H9 (cell line): ENCODE data around the gene NUP62CL. TPM values are rescaled to one million over a fixed set of nuclear protein-coding genes. Genes with fewer than 3 reads are reported as not detected.

Experiments
- DNase-seq: peaks from one replicate; pipeline ENCODE4 v3.0.0-alpha.2; 2017
- H2AFZ ChIP-seq: one replicate; pipeline ENCODE4 v1.6.1; 2013; ENCODE audit warnings: mild to moderate bottlenecking, low read length, control low read depth, moderate library complexity
- H2AK5ac ChIP-seq: 2 replicates; pipeline ENCODE4 v1.6.1; 2013; ENCODE audit warnings: low read length, control low read depth, mixed read lengths; ENCODE audit not compliant: insufficient read length
- H2BK120ac ChIP-seq: one replicate; pipeline ENCODE4 v1.6.1; 2013; ENCODE audit warnings: low read depth, mild to moderate bottlenecking, low read length, control low read depth, inconsistent platforms; ENCODE audit not compliant: poor library complexity, severe bottlenecking
- H2BK12ac ChIP-seq: 2 replicates; pipeline ENCODE4 v1.6.1; 2013; ENCODE audit warnings: low read length, control low read depth, mixed read lengths, low read depth; ENCODE audit not compliant: insufficient read length
- H2BK15ac ChIP-seq: 2 replicates; pipeline ENCODE4 v1.6.1; 2013; ENCODE audit warnings: low read depth, low read length, control low read depth
- H2BK20ac ChIP-seq: one replicate; pipeline ENCODE4 v1.6.1; 2013; ENCODE audit warnings: low read depth, mild to moderate bottlenecking, low read length, control low read depth, inconsistent platforms; ENCODE audit not compliant: poor library complexity, severe bottlenecking
- H2BK5ac ChIP-seq: 2 replicates; pipeline ENCODE4 v1.6.1; 2013; ENCODE audit warnings: low read length, control low read depth, mixed read lengths; ENCODE audit not compliant: insufficient read length
- H3K14ac ChIP-seq: 2 replicates; pipeline ENCODE4 v1.6.1; 2013; ENCODE audit warnings: low read length, control low read depth; ENCODE audit not compliant: insufficient read depth
- H3K18ac ChIP-seq: 2 replicates; pipeline ENCODE4 v1.6.1; 2013; ENCODE audit warnings: low read depth, mild to moderate bottlenecking, mixed read lengths, low read length, control low read depth; ENCODE audit not compliant: insufficient read length
- H3K23ac ChIP-seq: 2 replicates; pipeline ENCODE4 v1.6.1; 2013; ENCODE audit warnings: low read length, control low read depth, mixed read lengths, low read depth; ENCODE audit not compliant: insufficient read length
- H3K23me2 ChIP-seq: 2 replicates; pipeline ENCODE4 v1.6.1; 2013; ENCODE audit warnings: low read depth, mild to moderate bottlenecking, mixed read lengths, low read length, control low read depth; ENCODE audit not compliant: insufficient read length, poor library complexity, severe bottlenecking
- H3K27ac ChIP-seq: 2 replicates; pipeline ENCODE4 v1.5.1; 2013; ENCODE audit warnings: low read length, control low read depth, mixed read lengths, low read depth; ENCODE audit not compliant: insufficient read length
- H3K27me3 ChIP-seq: 2 replicates; pipeline ENCODE4 v1.6.1; 2013; ENCODE audit warnings: low read length, control low read depth, inconsistent platforms; ENCODE audit not compliant: insufficient read depth
- H3K4ac ChIP-seq: 2 replicates; pipeline ENCODE4 v1.6.1; 2013; ENCODE audit warnings: low read depth, mild to moderate bottlenecking, control low read depth, inconsistent platforms, low read length, moderate library complexity
- H3K4me1 ChIP-seq: 2 replicates; pipeline ENCODE4 v1.6.1; 2013; ENCODE audit warnings: low read length, control low read depth, inconsistent platforms; ENCODE audit not compliant: insufficient read depth
- H3K4me2 ChIP-seq: 2 replicates; pipeline ENCODE4 v1.6.1; 2013; ENCODE audit warnings: low read length, control low read depth, mixed read lengths; ENCODE audit not compliant: insufficient read length, insufficient read depth
- H3K56ac ChIP-seq: 2 replicates; pipeline ENCODE4 v1.6.1; 2013; ENCODE audit warnings: low read depth, mild to moderate bottlenecking, mixed read lengths, low read length, control low read depth; ENCODE audit not compliant: insufficient read length
- H3K79me1 ChIP-seq: 2 replicates; pipeline ENCODE4 v1.6.1; 2013; ENCODE audit warnings: low read depth, mild to moderate bottlenecking, moderate library complexity, low read length, control low read depth, inconsistent platforms; ENCODE audit not compliant: insufficient read depth, poor library complexity, severe bottlenecking
- H3K79me2 ChIP-seq: 2 replicates; pipeline ENCODE4 v1.6.1; 2013; ENCODE audit warnings: low read length, control low read depth, inconsistent platforms; ENCODE audit not compliant: insufficient read depth
- H3K9ac ChIP-seq: 2 replicates; pipeline ENCODE4 v1.6.1; 2013; ENCODE audit warnings: low read length, control low read depth, mixed read lengths; ENCODE audit not compliant: insufficient read length; ENCODE audit errors: extremely low read depth
- H3K9me3 ChIP-seq: one replicate; pipeline ENCODE4 v1.6.1; 2013; ENCODE audit warnings: low read depth, low read length, inconsistent platforms; ENCODE audit not compliant: control insufficient read depth
- H3T11ph ChIP-seq: one replicate; pipeline ENCODE4 v1.6.1; 2013; ENCODE audit warnings: mild to moderate bottlenecking, low read length, control low read depth, inconsistent platforms
- H4K20me1 ChIP-seq: one replicate; pipeline ENCODE4 v1.6.1; 2013; ENCODE audit not compliant: control insufficient read depth, insufficient read length, insufficient read depth
- H4K5ac ChIP-seq: 2 replicates; pipeline ENCODE4 v1.6.1; 2013; ENCODE audit warnings: low read depth, mild to moderate bottlenecking, mixed read lengths, low read length, control low read depth; ENCODE audit not compliant: insufficient read length
- H4K8ac ChIP-seq: replicated peaks from 2 replicates; pipeline ENCODE4 v1.6.1; 2013; ENCODE audit warnings: low read length, control low read depth, mixed read lengths, low read depth; ENCODE audit not compliant: insufficient read length
- H4K91ac ChIP-seq: 2 replicates; pipeline ENCODE4 v1.6.1; 2013; ENCODE audit warnings: low read depth, mild to moderate bottlenecking, moderate library complexity, mixed read lengths, low read length, control low read depth; ENCODE audit not compliant: insufficient read length
- H3K27ac Mint-ChIP-seq, 3 experiments: 2 replicates in 2 of 3; 3 replicates in 1 of 3; pipeline ENCODE4 v1.8.0; 2020 to 2021; ENCODE audit warnings: mixed read lengths in 3 of 3, mild to moderate bottlenecking in 1 of 3, moderate library complexity in 1 of 3
- H3K27me3 Mint-ChIP-seq: 2 replicates; pipeline ENCODE4 v1.8.0; 2021; ENCODE audit warnings: low read depth, mild to moderate bottlenecking, moderate library complexity, mixed read lengths
- H3K36me3 Mint-ChIP-seq, 3 experiments: 2 replicates in 2 of 3; 3 replicates in 1 of 3; pipeline ENCODE4 v1.8.0; 2020 to 2021; ENCODE audit warnings: low read depth in 3 of 3, mixed read lengths in 3 of 3; ENCODE audit not compliant: insufficient read depth in 1 of 3
- H3K4me1 Mint-ChIP-seq, 2 experiments: 2 replicates each; pipeline ENCODE4 v1.8.0; 2020; ENCODE audit warnings: mixed read lengths in 2 of 2
- H3K4me3 Mint-ChIP-seq, 2 experiments: 2 replicates in 1 of 2; 3 replicates in 1 of 2; pipeline ENCODE4 v1.8.0; 2020 to 2021; ENCODE audit warnings: mild to moderate bottlenecking in 2 of 2, mixed read lengths in 2 of 2, moderate library complexity in 1 of 2
- H3K9me3 Mint-ChIP-seq, 2 experiments: 2 replicates in 1 of 2; 3 replicates in 1 of 2; pipeline ENCODE4 v1.8.0; 2020; ENCODE audit warnings: mild to moderate bottlenecking in 2 of 2, mixed read lengths in 2 of 2, moderate library complexity in 1 of 2
- whole genome bisulfite sequencing: extraction: QIAGEN DNeasy Blood & Tissue Kit; methylation state at CpG from one replicate; pipeline ENCODE4 v1.1.7; 2013; ENCODE audit warnings: missing lambda C conversion rate, low lambda C conversion rate, mixed read lengths; ENCODE audit not compliant: insufficient read length; ENCODE audit errors: extremely low coverage; 5-methylcytosine and 5-hydroxymethylcytosine counted together
- total RNA-seq: library from RNA; stranded (reverse); gene quantifications from 2 replicates; pipeline ENCODE4 v1.2.1, GENCODE V29; 2021
- TF ChIP-seq, protein P1 (sequence below): fragments of 200-600 bp; sonication (generic); conservative IDR thresholded peaks from 3 replicates; pipeline ENCODE4 v1.8.0; 2021; ENCODE audit warnings: antibody characterized with exemption, mild to moderate bottlenecking

Gene NUP62CL
- total RNA-seq, 1 experiment from 2014 or later: 3.9 TPM

GRCh38 chrX:107135965-107136307, 70.3 kb downstream of the NUP62CL start:
- Histone ChIP-seq H2BK120ac (no peak overlapping the region), H4K5ac (no peak overlapping the region), H2AK5ac (no peak overlapping the region), H4K8ac (no peak overlapping the region), H2BK15ac (no peak overlapping the region), H3K4me1 (no peaks in the 10 kb centered on the region), H4K20me1 (no peaks in the 10 kb centered on the region), H4K91ac (no peak overlapping the region), H3K27ac (no peak overlapping the region), H3K56ac (no peak overlapping the region), H3K23ac (no peak overlapping the region), H2BK5ac (no peak overlapping the region), H3T11ph (no peak overlapping the region), H2AFZ (no peak overlapping the region), H3K79me2 (no peaks in the 10 kb centered on the region), H3K14ac (no peak overlapping the region), H2BK20ac (no peak overlapping the region), H3K79me1 (no peaks in the 10 kb centered on the region), H3K23me2 (no peaks in the 10 kb centered on the region), H3K4ac (no peak overlapping the region), H2BK12ac (no peak overlapping the region), H3K18ac (no peak overlapping the region), H3K27me3 (no peaks in the 10 kb centered on the region), H3K4me2 (no peak overlapping the region), H3K9ac (no peak overlapping the region), H3K9me3 (no peaks in the 10 kb centered on the region)
- Mint-ChIP-seq H3K36me3 (peaks cover 0 to 11% (median 7%) of the 10 kb centered on the region in 3 experiments; a peak in 5 of 7 replicates), H3K4me3 (no peak overlapping the region), H3K27ac (no peak overlapping the region), H3K9me3 (peaks cover 0 to 49% of the 10 kb centered on the region in 2 experiments; a peak in 2 of 5 replicates), H3K27me3 (no peaks in the 10 kb centered on the region), H3K4me1 (no peaks in the 10 kb centered on the region)
- WGBS: no CpG with 5 or more reads among the region's 1 CpG
- TF ChIP-seq, protein P1, sequence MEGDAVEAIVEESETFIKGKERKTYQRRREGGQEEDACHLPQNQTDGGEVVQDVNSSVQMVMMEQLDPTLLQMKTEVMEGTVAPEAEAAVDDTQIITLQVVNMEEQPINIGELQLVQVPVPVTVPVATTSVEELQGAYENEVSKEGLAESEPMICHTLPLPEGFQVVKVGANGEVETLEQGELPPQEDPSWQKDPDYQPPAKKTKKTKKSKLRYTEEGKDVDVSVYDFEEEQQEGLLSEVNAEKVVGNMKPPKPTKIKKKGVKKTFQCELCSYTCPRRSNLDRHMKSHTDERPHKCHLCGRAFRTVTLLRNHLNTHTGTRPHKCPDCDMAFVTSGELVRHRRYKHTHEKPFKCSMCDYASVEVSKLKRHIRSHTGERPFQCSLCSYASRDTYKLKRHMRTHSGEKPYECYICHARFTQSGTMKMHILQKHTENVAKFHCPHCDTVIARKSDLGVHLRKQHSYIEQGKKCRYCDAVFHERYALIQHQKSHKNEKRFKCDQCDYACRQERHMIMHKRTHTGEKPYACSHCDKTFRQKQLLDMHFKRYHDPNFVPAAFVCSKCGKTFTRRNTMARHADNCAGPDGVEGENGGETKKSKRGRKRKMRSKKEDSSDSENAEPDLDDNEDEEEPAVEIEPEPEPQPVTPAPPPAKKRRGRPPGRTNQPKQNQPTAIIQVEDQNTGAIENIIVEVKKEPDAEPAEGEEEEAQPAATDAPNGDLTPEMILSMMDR: no peak
- DNase-seq: no peak
